Nephron (organoid): Measurements from ENCODE around the gene ARFGEF3.

Experiments
- H3K27ac Mint-ChIP-seq, 3 experiments: 2 replicates each; pipeline ENCODE4 v1.8.0; 2020; ENCODE audit warnings: mixed read lengths in 3 of 3, mild to moderate bottlenecking in 2 of 3, moderate library complexity in 1 of 3
- H3K27me3 Mint-ChIP-seq: 2 replicates; pipeline ENCODE4 v1.8.0; 2021; ENCODE audit warnings: low read depth, mild to moderate bottlenecking, moderate library complexity, mixed read lengths
- H3K36me3 Mint-ChIP-seq: 2 replicates; pipeline ENCODE4 v1.8.0; 2020; ENCODE audit warnings: low read depth, mixed read lengths
- H3K4me1 Mint-ChIP-seq: 2 replicates; pipeline ENCODE4 v1.8.0; 2020; ENCODE audit warnings: mixed read lengths
- H3K4me3 Mint-ChIP-seq, 3 experiments: 2 replicates each; pipeline ENCODE4 v1.8.0; 2020; ENCODE audit warnings: mild to moderate bottlenecking in 3 of 3, mixed read lengths in 3 of 3, moderate library complexity in 2 of 3
- H3K9me3 Mint-ChIP-seq: 2 replicates; pipeline ENCODE4 v1.8.0; 2020; ENCODE audit warnings: mixed read lengths
- CTCF ChIP-seq, 3 experiments: fragments of 200-600 bp; sonication (generic); IDR thresholded peaks; one replicate each; pipeline ENCODE4 v1.5.0; 2021; ENCODE audit warnings: antibody characterized with exemption in 3 of 3; ENCODE audit not compliant: unreplicated experiment in 3 of 3

The ARFGEF3 gene

GRCh38 chr6:138318741-138319375 is 157.1 kb downstream of the ARFGEF3 start:
- no peaks in the 10 kb centered on the region for H3K27me3 Mint-ChIP-seq
- TF ChIP-seq CTCF (IDR thresholded peaks at IDR 0.05; ENCODE audit: unreplicated experiment in 3 of 3), result no peak

GRCh38 chr6:138321934-138322333 is 160.2 kb downstream of the ARFGEF3 start:
- TF ChIP-seq CTCF (IDR thresholded peaks at IDR 0.05; ENCODE audit: unreplicated experiment in 3 of 3), result no peak
- Mint-ChIP-seq H3K27ac (no peak overlapping the region), H3K4me1 (no peaks in the 10 kb centered on the region), H3K36me3 (peaks cover 4% of the 10 kb centered on the region), H3K27me3 (no peaks in the 10 kb centered on the region), H3K4me3 (no peak overlapping the region), H3K9me3 (peaks cover 12% of the 10 kb centered on the region)

More at GRCh38 chr6:138318741-138319375, 157.1 kb downstream of the ARFGEF3 start:
- no peaks in the 10 kb centered on the region for H3K4me1 Mint-ChIP-seq
- peaks cover 4% of the 10 kb centered on the region for H3K36me3 Mint-ChIP-seq
- H3K4me3 Mint-ChIP-seq, result no peak overlapping the region
- H3K9me3 Mint-ChIP-seq, result peaks cover 12% of the 10 kb centered on the region
- H3K27ac Mint-ChIP-seq, result no peak overlapping the region

- Mint-ChIP-seq H3K27ac (no peak overlapping the region), H3K27me3 (no peaks in the 10 kb centered on the region), H3K4me3 (no peak overlapping the region), H3K9me3 (peaks cover 12% of the 10 kb centered on the region), H3K4me1 (no peaks in the 10 kb centered on the region), H3K36me3 (peaks cover 4% of the 10 kb centered on the region)
- no peak for TF ChIP-seq CTCF (IDR thresholded peaks at IDR 0.05; ENCODE audit: unreplicated experiment in 3 of 3)
Measured at GRCh38 chr6:138323821-138324220, 162.1 kb downstream of the ARFGEF3 start.

GRCh38 chr6:138328210-138328609 is 166.5 kb downstream of the ARFGEF3 start:
- Mint-ChIP-seq H3K4me1 (no peaks in the 10 kb centered on the region), H3K27ac (no peak overlapping the region)

GRCh38 chr6:138330763-138331162 is 169.0 kb downstream of the ARFGEF3 start:
- Mint-ChIP-seq H3K27ac (no peak overlapping the region), H3K36me3 (no peaks in the 10 kb centered on the region), H3K27me3 (peaks cover 5% of the 10 kb centered on the region)

More at GRCh38 chr6:138328210-138328609, 166.5 kb downstream of the ARFGEF3 start:
- H3K4me3 Mint-ChIP-seq, result no peak overlapping the region
- H3K27me3 Mint-ChIP-seq, result no peaks in the 10 kb centered on the region
- no peaks in the 10 kb centered on the region for H3K36me3 Mint-ChIP-seq
- H3K9me3 Mint-ChIP-seq, result no peaks in the 10 kb centered on the region
- no peak for TF ChIP-seq CTCF (IDR thresholded peaks at IDR 0.05; ENCODE audit: unreplicated experiment in 3 of 3)

More at GRCh38 chr6:138330763-138331162, 169.0 kb downstream of the ARFGEF3 start:
- Mint-ChIP-seq H3K4me1 (no peaks in the 10 kb centered on the region), H3K4me3 (no peak overlapping the region), H3K9me3 (no peaks in the 10 kb centered on the region)
- TF ChIP-seq CTCF (IDR thresholded peaks at IDR 0.05; ENCODE audit: unreplicated experiment in 3 of 3), result no peak
